ENCODE data around the gene MAGEA1. TPM values are rescaled to one million over a fixed set of nuclear protein-coding genes. Genes with fewer than 3 reads are reported as not detected.
"Not testable (repeated sequence)": the region's sequence is repeated elsewhere in the genome, so short reads cannot be mapped to it uniquely, and the experiment has no call there.

Gene MAGEA1
- not detected for total RNA-seq (ENCODE audit: unreplicated experiment)
- long read RNA-seq: 0 reads

- H3K9me3 Mint-ChIP-seq (ENCODE audit: unreplicated experiment): no peaks in the 10 kb centered on the region
- no peak within 1 kb of the TSS for H3K4me3 Mint-ChIP-seq (ENCODE audit: unreplicated experiment)
- H3K36me3 Mint-ChIP-seq (ENCODE audit: low read depth, unreplicated experiment): no peaks in the 10 kb centered on the region
- no peaks in the 10 kb centered on the region for H3K27me3 Mint-ChIP-seq (ENCODE audit: unreplicated experiment)
- TF ChIP-seq CTCF (IDR thresholded peaks at IDR 0.05; ENCODE audit: unreplicated experiment): no peak
- H3K27ac Mint-ChIP-seq (ENCODE audit: unreplicated experiment): no peak within 1 kb of the TSS
- no peak for DNase-seq (ENCODE audit: low spot score)
- H3K4me1 Mint-ChIP-seq (ENCODE audit: unreplicated experiment): no peaks in the 10 kb centered on the region
Measured at GRCh38 chrX:153179131-153179530, at the start of gene MAGEA1. Gene MAGEA1 (plus strand): TSS chrX:153179284. CDS start chrX:153182390, 3,106 bp downstream.

- not testable (repeated sequence) for H3K4me1 Mint-ChIP-seq (ENCODE audit: unreplicated experiment); H3K9me3 Mint-ChIP-seq (ENCODE audit: unreplicated experiment); H3K27me3 Mint-ChIP-seq (ENCODE audit: unreplicated experiment); H3K27ac Mint-ChIP-seq (ENCODE audit: unreplicated experiment); DNase-seq (ENCODE audit: low spot score); H3K36me3 Mint-ChIP-seq (ENCODE audit: low read depth, unreplicated experiment); H3K4me3 Mint-ChIP-seq (ENCODE audit: unreplicated experiment)
Measured at GRCh38 chrX:153132924-153133323, 46.2 kb upstream of the MAGEA1 start.

GRCh38 chrX:153139074-153139473, 40.0 kb upstream of the MAGEA1 start:
- H3K9me3 Mint-ChIP-seq (ENCODE audit: unreplicated experiment); H3K4me3 Mint-ChIP-seq (ENCODE audit: unreplicated experiment); H3K36me3 Mint-ChIP-seq (ENCODE audit: low read depth, unreplicated experiment); H3K27ac Mint-ChIP-seq (ENCODE audit: unreplicated experiment); DNase-seq (ENCODE audit: low spot score); H3K4me1 Mint-ChIP-seq (ENCODE audit: unreplicated experiment); H3K27me3 Mint-ChIP-seq (ENCODE audit: unreplicated experiment): not testable (repeated sequence)

- H3K27me3 Mint-ChIP-seq (ENCODE audit: unreplicated experiment); H3K4me3 Mint-ChIP-seq (ENCODE audit: unreplicated experiment); DNase-seq (ENCODE audit: low spot score); H3K4me1 Mint-ChIP-seq (ENCODE audit: unreplicated experiment); H3K36me3 Mint-ChIP-seq (ENCODE audit: low read depth, unreplicated experiment); H3K27ac Mint-ChIP-seq (ENCODE audit: unreplicated experiment); H3K9me3 Mint-ChIP-seq (ENCODE audit: unreplicated experiment): not testable (repeated sequence)
Measured at GRCh38 chrX:153146288-153146687, 32.8 kb upstream of the MAGEA1 start.

GRCh38 chrX:153153516-153153915, 25.6 kb upstream of the MAGEA1 start:
- no peak for DNase-seq (ENCODE audit: low spot score)
- no peaks in the 10 kb centered on the region for H3K27me3 Mint-ChIP-seq (ENCODE audit: unreplicated experiment)
- no peak overlapping the region for H3K27ac Mint-ChIP-seq (ENCODE audit: unreplicated experiment)

GRCh38 chrX:153157450-153157849, 21.6 kb upstream of the MAGEA1 start:
- no peak overlapping the region for H3K4me3 Mint-ChIP-seq (ENCODE audit: unreplicated experiment)
- H3K9me3 Mint-ChIP-seq (ENCODE audit: unreplicated experiment): no peaks in the 10 kb centered on the region
- no peak for DNase-seq (ENCODE audit: low spot score)
- no peak overlapping the region for H3K27ac Mint-ChIP-seq (ENCODE audit: unreplicated experiment)
- no peaks in the 10 kb centered on the region for H3K36me3 Mint-ChIP-seq (ENCODE audit: low read depth, unreplicated experiment)
- H3K27me3 Mint-ChIP-seq (ENCODE audit: unreplicated experiment): no peaks in the 10 kb centered on the region
- H3K4me1 Mint-ChIP-seq (ENCODE audit: unreplicated experiment): no peaks in the 10 kb centered on the region
- no peak for TF ChIP-seq CTCF (IDR thresholded peaks at IDR 0.05; ENCODE audit: unreplicated experiment)

More at GRCh38 chrX:153153516-153153915, 25.6 kb upstream of the MAGEA1 start:
- H3K36me3 Mint-ChIP-seq (ENCODE audit: low read depth, unreplicated experiment): no peaks in the 10 kb centered on the region
- no peak overlapping the region for H3K4me3 Mint-ChIP-seq (ENCODE audit: unreplicated experiment)
- no peaks in the 10 kb centered on the region for H3K9me3 Mint-ChIP-seq (ENCODE audit: unreplicated experiment)
- no peaks in the 10 kb centered on the region for H3K4me1 Mint-ChIP-seq (ENCODE audit: unreplicated experiment)
- no peak for TF ChIP-seq CTCF (IDR thresholded peaks at IDR 0.05; ENCODE audit: unreplicated experiment)

Measured in endothelial cell (in vitro differentiated cells).